Stimulated activated CD4-positive, alpha-beta T cell treated with anti-CD3 and anti-CD28 coated beads, Interleukin-1b, Interleukin-23, amount 100 ng/mL, for 4 hours (primary cell): Measurements from ENCODE around the gene GVQW3.
"Not testable (repeated sequence)": the region's sequence is repeated elsewhere in the genome, so short reads cannot be mapped to it uniquely, and the experiment has no call there.

ENCODE experiments used
- DNase-seq, 2 donors: peaks; one replicate each; pipeline ENCODE4 v3.0.0-alpha.2; 2020; ENCODE audit warnings: low read depth in 2 of 2

GVQW3 gene

DNA sequence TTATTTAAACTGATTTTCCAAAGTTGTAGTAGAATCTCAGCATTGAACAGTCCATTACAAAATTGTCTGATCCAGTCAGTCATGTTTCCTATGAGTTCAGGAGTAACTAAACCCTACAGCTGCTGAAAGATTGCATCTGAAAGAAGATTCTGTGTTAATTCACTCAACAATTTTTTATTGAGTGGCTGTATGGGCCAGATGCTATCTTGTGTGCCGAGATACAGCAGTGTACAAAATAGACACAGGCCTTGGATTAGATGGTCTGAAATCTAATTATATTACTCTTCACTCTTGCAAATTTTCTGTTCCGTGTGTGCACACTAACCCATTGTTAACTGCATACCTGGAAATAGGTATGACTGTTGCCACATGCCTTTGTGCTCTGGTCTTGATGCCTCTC is 7.3 kb downstream of the GVQW3 start:
- no peak for DNase-seq

GRCh38 chr11:76391021-76391420 is 9.9 kb downstream of the GVQW3 start:
- DNase-seq, result no peak

DNA sequence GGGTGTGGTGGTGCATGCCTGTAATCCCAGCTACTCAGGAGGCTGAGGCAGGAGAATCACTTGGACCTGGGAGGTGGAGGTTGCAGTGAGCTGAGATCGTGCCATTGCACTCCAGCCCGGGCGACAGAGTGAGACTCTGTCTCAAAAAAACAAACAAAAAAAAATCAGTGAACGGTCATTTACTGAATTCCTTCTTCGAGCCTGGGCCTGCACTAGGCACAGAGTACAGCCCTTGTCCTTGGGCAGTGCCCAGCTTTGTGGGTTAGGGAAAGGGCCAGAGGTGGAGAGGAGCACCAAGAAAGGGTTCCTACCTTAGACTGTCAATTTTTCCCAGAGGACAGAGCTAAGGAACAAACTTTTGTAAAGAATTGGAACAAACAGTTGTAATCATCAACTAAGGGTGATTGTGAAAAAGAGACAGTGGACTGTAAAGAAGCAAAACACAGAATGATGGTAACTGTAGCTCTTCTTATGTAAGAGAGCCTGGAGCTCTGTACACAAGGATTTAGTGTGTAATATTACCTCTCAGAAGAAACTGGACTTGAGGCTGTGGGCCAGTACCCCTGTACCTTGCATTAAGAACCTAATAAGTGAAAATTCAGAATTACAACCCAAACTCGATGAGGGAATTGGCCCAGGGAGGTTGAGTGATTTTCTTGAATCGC is 10.8 kb downstream of the GVQW3 start:
- DNase-seq, result no peak

DNA sequence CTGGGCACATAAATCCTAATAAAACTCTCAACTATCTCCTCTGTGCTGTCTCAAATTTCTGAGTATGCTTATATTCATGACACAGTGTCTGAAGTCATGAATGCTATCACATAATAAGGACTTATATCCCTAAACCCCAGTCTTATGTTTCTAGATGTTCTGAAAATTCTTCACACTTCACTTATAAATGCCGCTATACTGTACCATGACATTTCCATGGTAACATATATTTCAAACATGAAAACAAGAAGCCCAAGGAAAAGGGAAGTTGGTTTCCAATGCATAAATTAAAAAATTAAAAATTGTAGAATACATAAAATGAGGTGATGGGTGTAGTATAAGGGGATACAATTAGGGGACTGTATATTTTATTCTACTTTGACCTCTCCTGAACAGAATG is 11.7 kb downstream of the GVQW3 start:
- DNase-seq, result no peak

DNA sequence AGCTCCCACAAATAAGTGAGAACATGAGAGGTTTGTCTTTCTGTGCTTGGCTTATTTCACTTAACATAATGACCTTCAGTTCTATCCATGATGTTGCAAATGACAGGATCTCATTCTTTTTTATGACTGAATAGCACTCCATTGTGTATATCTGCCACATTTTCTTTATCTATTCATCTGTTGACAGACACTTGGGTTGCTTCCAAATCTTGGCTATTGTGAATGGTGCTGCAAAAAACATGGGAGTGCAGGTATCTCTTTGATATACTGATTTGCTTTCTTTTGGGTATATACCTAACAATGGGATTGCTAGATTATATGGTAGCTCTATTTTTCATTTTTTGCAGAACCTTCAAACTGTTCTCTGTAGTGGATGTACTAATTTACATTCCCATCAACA is 13.3 kb downstream of the GVQW3 start:
- DNase-seq, result no peak

DNA sequence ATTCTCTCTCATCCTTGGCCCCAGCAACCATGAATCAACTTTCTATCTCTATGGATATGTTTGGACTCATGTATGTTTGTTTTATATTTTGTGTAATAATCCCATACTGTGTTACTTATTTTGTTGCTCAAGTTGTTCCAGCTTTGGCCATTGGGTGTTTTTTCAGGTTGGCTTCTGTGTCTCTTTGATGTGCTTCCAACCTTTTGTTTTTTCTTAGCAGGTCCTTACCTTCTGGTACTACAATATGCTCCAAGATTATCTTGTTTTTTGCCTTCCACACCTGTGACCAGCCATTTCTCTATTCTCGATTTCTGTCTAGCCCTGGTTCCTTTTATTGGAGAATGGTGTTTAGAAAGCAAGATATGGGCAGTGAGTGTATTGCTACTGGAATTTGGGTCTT is 14.2 kb downstream of the GVQW3 start:
- DNase-seq, result no peak

- DNase-seq, result no peak
Measured at GRCh38 chr11:76397383-76397782, 16.3 kb downstream of the GVQW3 start.

- no peak for DNase-seq
Measured at GRCh38 chr11:76400967-76401366, 19.8 kb downstream of the GVQW3 start.

DNA sequence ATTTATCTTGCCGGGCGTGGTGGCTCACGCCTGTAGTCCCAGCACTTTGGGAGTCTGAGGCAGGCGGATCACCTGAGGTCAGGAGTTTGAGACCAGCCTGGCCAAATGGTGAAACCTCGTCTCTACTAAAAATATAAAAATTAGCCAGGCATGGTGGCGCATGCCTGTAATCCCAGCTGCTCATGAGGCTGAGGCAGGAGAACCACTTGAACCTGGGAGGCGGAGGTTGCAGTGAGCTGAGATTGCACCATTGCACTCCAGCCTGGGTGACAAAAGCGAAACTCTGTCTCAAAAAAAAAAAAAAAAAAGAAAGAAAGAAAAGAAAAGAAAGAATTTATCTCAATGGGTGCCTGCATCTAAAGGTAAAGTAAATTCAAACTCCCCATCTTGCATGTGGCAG is 20.4 kb downstream of the GVQW3 start:
- not testable (repeated sequence) for DNase-seq

GRCh38 chr11:76406359-76406758 is 25.2 kb downstream of the GVQW3 start:
- no peak for DNase-seq

GRCh38 chr11:76408171-76408965 is 27.2 kb downstream of the GVQW3 start:
- no peak for DNase-seq

DNA sequence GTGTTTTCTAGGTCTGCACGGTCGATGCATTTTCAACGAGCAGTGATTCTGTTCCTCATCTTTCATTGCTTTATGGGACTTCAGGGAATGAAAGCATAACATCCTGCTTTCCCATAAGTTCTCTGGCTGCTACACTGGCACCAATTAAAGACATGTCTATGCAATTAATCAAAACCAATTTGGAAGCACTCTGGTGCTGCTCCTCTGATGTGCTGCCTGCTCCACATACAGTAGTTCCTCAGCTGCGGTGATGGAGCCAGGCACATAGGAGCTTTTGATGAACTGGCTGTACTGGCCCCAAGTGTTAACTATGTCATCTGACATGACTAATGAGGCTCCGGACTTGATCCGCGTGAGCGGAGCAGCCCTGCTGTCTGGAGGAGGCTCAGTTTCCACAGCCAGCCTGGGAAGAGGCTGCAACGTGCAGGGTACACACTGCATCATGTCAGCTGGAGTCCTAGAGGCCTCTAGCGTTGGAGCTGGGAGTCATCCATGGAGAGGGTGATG is 29.8 kb downstream of the GVQW3 start:
- no peak for DNase-seq

- DNase-seq, result no peak
Measured at GRCh38 chr11:76415073-76415472, 34.0 kb downstream of the GVQW3 start.

GRCh38 chr11:76419896-76420295 is 38.8 kb downstream of the GVQW3 start:
- no peak for DNase-seq

DNA sequence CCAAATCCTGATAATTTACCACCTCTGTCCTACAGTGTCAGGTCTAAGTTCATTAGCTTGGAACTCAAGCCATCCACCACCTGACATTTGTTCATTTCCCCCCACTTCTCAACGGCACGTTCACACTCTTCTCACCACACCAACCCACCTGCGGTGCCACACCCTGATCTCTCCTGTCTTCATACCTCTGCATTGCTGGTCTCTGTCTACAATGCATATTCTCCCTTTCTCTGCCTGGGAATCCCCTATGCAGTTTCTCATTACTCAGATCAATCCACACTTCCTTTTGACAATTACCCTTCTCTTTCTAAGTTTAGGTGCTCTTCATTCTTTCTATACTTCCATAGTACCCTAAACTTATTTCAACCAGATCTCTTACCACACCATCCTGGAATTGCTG is 43.3 kb downstream of the GVQW3 start:
- DNase-seq, result no peak

- no peak for DNase-seq
Measured at GRCh38 chr11:76424891-76425290, 43.8 kb downstream of the GVQW3 start.

DNA sequence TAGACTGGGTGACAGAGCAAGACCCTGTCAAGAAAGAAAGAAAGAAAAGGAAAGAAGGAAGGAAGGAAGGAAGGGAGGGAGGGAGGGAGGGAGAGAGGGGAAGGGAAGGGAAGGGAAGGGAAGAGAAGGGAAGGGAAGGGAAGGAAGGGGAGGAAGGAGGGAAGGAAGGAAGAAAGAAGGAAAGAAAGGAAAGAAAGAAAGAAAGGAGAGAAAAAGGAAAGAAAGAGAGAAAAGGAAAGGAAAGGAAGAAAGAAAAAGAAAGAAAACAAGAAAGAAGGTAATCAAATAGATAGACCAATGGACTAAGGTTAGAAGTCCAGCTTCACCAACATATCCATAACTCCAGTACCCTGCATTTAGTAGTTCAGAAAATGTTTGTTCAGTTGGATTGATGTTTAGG is 45.5 kb downstream of the GVQW3 start:
- no peak for DNase-seq

DNA sequence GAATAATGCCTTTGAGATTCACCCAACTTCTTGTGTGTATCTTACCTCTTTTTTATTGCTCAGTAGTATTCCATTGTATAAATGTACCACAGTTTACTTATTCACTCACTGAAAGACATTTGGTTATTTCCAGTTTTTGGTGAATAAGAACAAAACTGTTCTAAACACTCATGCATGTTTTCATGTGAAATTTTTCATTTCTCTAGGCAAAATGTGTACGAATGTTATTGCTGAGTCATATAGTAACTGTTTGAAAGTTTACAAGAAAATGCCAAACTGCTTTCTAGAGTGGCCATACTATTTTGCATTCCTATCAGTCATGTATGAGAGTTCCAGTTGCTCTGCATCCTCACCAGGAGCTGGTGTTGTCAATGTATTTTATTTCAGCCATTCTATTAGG is 54.9 kb downstream of the GVQW3 start:
- DNase-seq, result no peak

DNA sequence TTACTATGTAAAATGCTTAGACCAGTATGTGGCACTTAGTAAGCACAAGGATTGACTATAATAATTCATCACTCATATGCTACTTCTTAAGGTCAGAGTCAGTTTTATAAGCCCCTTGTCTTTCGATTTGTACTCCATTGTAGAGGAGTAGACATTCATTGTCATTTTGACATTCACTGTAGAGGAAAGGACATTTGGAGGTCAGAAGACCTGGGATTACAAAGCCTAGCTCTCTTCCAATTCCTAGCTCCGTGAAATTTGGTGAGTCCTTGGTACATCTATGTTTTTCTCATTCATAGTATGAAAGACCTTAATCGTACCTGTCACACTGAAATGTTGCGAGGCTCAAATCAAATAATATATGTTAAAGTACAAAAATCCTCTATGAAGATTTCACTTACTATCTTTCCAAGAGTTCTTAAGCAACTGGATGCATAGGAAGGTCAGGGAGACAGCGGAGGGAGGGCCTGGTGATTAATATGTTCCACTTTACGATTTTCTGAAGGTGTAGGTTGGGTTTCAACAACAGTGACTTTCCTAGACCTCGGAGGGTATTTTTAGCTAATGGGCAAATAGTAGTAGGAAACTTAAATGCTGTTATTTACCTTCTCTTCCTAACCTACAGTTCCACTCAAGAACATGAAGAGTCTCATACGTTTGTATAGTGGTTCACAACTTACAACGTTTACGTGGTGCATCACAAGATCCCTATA is 62.3 kb downstream of the GVQW3 start:
- no peak for DNase-seq

GRCh38 chr11:76444065-76444383 is 62.9 kb downstream of the GVQW3 start:
- no peak for DNase-seq

DNA sequence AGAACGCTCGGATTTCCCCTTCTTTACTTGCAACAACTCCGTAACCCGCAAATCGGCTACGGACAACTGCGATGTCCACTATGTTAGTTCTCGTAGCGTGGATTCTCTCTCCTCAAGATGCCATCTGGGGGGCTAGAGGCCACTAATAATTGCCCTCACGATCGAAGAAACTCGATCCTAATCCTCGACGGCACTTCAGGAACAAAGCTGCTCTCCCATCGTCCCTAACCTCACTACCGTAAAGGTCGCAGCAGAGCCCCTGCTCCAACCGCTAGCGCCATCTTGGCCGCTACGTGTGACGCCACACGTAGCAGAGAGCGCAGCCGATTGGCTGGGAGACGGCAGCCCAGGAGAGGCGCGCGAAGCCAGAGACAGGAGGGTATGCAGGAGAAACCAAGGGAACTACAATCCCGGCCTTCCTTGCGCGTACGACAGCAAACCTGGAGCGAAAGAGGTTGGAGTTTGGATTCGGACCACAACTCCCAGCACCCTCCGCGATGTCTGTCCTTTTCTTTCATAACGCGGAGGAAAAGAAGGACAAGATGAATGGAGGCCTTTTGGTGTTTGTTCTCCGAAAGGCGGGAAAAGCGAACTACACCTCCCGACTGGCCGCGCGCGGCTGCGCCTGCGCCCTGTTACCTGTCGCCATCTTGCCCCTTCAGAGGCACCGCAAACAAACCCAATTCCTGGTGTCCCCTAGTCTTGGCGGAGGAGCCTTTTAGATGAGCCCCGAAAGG is 63.4 kb downstream of the GVQW3 start, which contains the start of gene EMSY:
Gene EMSY, plus strand, starts transcription at position 635 of the 737 bp plus-strand sequence. CDS start 1,921 bp downstream, outside the sequence.
- DNase-seq, result peak; percentile 76 to 79
